HepG2 (cell line): ENCODE results near the gene TACC2. TPM values are rescaled to one million over a fixed set of nuclear protein-coding genes. Genes with fewer than 3 reads are reported as not detected.

ENCODE experiments used
- ARID2 ChIP-seq: sonication (generic); formaldehyde crosslinking; IDR thresholded peaks from 2 replicates; pipeline ENCODE4 v1.8.1; 2022; ENCODE audit warnings: mild to moderate bottlenecking, missing genetic modification reagents, borderline replicate concordance
- BRCA1 ChIP-seq: sonication (generic); formaldehyde crosslinking; IDR thresholded peaks from 2 replicates; pipeline ENCODE4 v1.4.0; 2020; ENCODE audit warnings: missing genetic modification reagents
- MLLT10 ChIP-seq: sonication (generic); formaldehyde crosslinking; IDR thresholded peaks from 2 replicates; pipeline ENCODE4 v1.4.0; 2020; ENCODE audit warnings: missing genetic modification reagents
- PCBP2 ChIP-seq: fragments of 200-400 bp; formaldehyde crosslinking; optimal IDR thresholded peaks from 2 replicates; pipeline ENCODE3; 2018; ENCODE audit warnings: low read length, low read depth; ENCODE audit not compliant: poor library complexity, severe bottlenecking
- RBM22 ChIP-seq: fragments of 200-400 bp; formaldehyde crosslinking; optimal IDR thresholded peaks from 2 replicates; pipeline ENCODE3; 2017; ENCODE audit warnings: mild to moderate bottlenecking, low read length, moderate library complexity
- SNRNP70 ChIP-seq: fragments of 200-400 bp; formaldehyde crosslinking; IDR thresholded peaks from 2 replicates; pipeline ENCODE4 v1.6.1; 2017; ENCODE audit warnings: mild to moderate bottlenecking, low read depth, low read length, moderate library complexity
- STAT5B ChIP-seq: sonication (generic); formaldehyde crosslinking; IDR thresholded peaks from 2 replicates; pipeline ENCODE4 v1.4.0; 2020; ENCODE audit warnings: missing genetic modification reagents
- ZBTB1 ChIP-seq: sonication (generic); formaldehyde crosslinking; IDR thresholded peaks from 2 replicates; pipeline ENCODE4 v1.4.0; 2020; ENCODE audit warnings: missing genetic modification reagents, borderline replicate concordance
- ZBTB21 ChIP-seq: sonication (generic); formaldehyde crosslinking; IDR thresholded peaks from 2 replicates; pipeline ENCODE4 v1.4.0; 2020; ENCODE audit warnings: missing genetic modification reagents
- ZFP62 ChIP-seq: sonication (generic); formaldehyde crosslinking; IDR thresholded peaks from 2 replicates; pipeline ENCODE4 v1.4.0; 2020; ENCODE audit warnings: missing genetic modification reagents
- ZNF12 ChIP-seq: sonication (generic); formaldehyde crosslinking; IDR thresholded peaks from 2 replicates; pipeline ENCODE4 v1.5.0; 2020; ENCODE audit warnings: missing genetic modification reagents
- ZNF232 ChIP-seq: sonication (generic); formaldehyde crosslinking; IDR thresholded peaks from 2 replicates; pipeline ENCODE4 v1.4.0; 2020; ENCODE audit warnings: missing genetic modification reagents, borderline replicate concordance
- ZNF441 ChIP-seq: sonication (generic); formaldehyde crosslinking; IDR thresholded peaks from 2 replicates; pipeline ENCODE4 v1.7.0; 2021; ENCODE audit warnings: missing genetic modification reagents, borderline replicate concordance
- ZNF713 ChIP-seq: sonication (generic); formaldehyde crosslinking; IDR thresholded peaks from 2 replicates; pipeline ENCODE4 v1.4.0; 2020; ENCODE audit warnings: mild to moderate bottlenecking, missing genetic modification reagents
- polyA plus RNA-seq, 8 experiments: library from polyadenylated mRNA; depleted of rRNA in 3 of 8; stranded (reverse) in 7 of 8; unstranded in 1 of 8; fragments of >200 nt; fragmentation: Illumina TruSeq in 4 of 8; extraction: Trizol in 4 of 8; gene quantifications; 2 replicates each; pipeline versions ENCODE4 v1.2.1 to v1.2.3, GENCODE V29; 2011 to 2016; ENCODE audit warnings: low read depth in 4 of 8, missing spikeins in 1 of 8, mixed read lengths in 1 of 8; ENCODE audit not compliant: insufficient read depth in 1 of 8
- total RNA-seq, 5 experiments: library from RNA; depleted of rRNA; stranded (reverse); fragments of >200 nt; fragmentation: Illumina TruSeq; extraction: Trizol; gene quantifications; 2 replicates each; pipeline ENCODE4 v1.2.3, GENCODE V29; 2016; ENCODE audit warnings: low read depth in 1 of 5
- TF ChIP-seq, protein P1 (sequence below): IDR thresholded peaks from 2 replicates; pipeline ENCODE4 v1.6.1; 2012; ENCODE audit warnings: low read length, improper control_type of control experiment
- TF ChIP-seq, protein P2 (sequence below): sonication (generic); formaldehyde crosslinking; IDR thresholded peaks from 2 replicates; pipeline ENCODE4 v1.4.0; 2020; ENCODE audit warnings: missing genetic modification reagents, borderline replicate concordance
- TF ChIP-seq, protein P3 (sequence below): sonication (generic); formaldehyde crosslinking; conservative IDR thresholded peaks from 2 replicates; pipeline ENCODE4 v1.4.0; 2020; ENCODE audit warnings: missing genetic modification reagents
- TF ChIP-seq, protein P4 (sequence below), 2 experiments: sonication (generic) in 1 of 2; formaldehyde crosslinking in 1 of 2; IDR thresholded peaks; 2 replicates each; pipeline versions ENCODE4 v1.5.1 to v1.6.1; 2011 to 2020; ENCODE audit warnings: borderline replicate concordance in 1 of 2, low read depth in 1 of 2, low read length in 1 of 2, mild to moderate bottlenecking in 1 of 2, missing genetic modification reagents in 1 of 2, moderate library complexity in 1 of 2

Gene TACC2
- total and polyA plus RNA-seq, 2 of the 13 experiments (the other 11 are each of a cell fraction or from before 2014, with no cell fraction given): 11.8 to 16.0 TPM

DNA sequence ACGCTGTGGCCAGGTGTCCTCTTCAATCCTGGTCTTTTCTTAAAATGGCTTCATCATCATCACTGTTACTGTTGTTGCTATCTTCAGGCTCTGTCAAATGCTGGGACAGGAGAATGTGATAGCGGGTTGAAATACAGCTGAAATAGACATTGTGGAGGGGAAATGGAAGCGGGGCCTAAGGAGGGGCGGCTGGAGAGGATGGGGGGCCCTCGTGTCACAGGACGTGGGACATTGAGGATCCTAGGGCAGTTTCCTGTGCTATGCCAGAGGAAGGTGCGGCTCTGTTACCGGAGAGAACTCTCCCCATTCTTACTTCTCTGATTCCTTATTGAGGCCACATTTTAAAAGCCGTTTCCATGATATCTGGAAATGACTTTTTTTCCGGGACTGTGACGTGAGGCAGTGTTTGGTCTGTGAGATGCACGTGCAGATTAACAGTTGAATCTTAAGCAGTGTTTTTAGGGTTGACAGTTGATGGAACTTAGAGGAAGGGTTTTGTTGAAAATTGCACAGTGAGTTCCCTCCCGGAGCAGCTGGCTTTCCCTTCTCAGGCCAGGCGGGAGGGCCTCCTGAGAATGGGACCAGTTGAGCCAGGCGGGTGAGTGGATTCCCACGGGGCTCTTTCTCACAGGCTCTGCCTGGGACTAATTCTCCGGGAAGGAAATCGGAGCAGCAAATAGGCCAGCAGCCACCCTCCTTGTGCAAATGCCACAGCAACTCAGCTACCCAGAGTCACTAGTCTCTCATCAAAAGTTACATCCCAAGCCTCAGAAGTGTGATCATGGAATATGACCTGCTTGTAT lies 125.2 kb downstream of the TACC2 start (continued):
- TF ChIP-seq, protein P1, sequence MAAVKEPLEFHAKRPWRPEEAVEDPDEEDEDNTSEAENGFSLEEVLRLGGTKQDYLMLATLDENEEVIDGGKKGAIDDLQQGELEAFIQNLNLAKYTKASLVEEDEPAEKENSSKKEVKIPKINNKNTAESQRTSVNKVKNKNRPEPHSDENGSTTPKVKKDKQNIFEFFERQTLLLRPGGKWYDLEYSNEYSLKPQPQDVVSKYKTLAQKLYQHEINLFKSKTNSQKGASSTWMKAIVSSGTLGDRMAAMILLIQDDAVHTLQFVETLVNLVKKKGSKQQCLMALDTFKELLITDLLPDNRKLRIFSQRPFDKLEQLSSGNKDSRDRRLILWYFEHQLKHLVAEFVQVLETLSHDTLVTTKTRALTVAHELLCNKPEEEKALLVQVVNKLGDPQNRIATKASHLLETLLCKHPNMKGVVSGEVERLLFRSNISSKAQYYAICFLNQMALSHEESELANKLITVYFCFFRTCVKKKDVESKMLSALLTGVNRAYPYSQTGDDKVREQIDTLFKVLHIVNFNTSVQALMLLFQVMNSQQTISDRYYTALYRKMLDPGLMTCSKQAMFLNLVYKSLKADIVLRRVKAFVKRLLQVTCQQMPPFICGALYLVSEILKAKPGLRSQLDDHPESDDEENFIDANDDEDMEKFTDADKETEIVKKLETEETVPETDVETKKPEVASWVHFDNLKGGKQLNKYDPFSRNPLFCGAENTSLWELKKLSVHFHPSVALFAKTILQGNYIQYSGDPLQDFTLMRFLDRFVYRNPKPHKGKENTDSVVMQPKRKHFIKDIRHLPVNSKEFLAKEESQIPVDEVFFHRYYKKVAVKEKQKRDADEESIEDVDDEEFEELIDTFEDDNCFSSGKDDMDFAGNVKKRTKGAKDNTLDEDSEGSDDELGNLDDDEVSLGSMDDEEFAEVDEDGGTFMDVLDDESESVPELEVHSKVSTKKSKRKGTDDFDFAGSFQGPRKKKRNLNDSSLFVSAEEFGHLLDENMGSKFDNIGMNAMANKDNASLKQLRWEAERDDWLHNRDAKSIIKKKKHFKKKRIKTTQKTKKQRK: no peak
- TF ChIP-seq STAT5B (CRISPR knock-in tag): 0 out of 2 replicates have a peak, but pooled peaks have one; percentile 52
- no peak for TF ChIP-seq ZNF713 (CRISPR knock-in tag)
- TF ChIP-seq, protein P2, sequence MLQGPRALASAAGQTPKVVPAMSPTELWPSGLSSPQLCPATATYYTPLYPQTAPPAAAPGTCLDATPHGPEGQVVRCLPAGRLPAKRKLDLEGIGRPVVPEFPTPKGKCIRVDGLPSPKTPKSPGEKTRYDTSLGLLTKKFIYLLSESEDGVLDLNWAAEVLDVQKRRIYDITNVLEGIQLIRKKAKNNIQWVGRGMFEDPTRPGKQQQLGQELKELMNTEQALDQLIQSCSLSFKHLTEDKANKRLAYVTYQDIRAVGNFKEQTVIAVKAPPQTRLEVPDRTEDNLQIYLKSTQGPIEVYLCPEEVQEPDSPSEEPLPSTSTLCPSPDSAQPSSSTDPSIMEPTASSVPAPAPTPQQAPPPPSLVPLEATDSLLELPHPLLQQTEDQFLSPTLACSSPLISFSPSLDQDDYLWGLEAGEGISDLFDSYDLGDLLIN (CRISPR knock-in tag): 0 out of 2 replicates have a peak, but pooled peaks have one; percentile 44
- TF ChIP-seq RBM22: no peak
- 0 out of 2 replicates have a peak, but pooled peaks have one; percentile 10 for TF ChIP-seq ZNF232 (CRISPR knock-in tag)
- no peak for TF ChIP-seq ZFP62 (CRISPR knock-in tag)
- no peak for TF ChIP-seq ZBTB21 (CRISPR knock-in tag)
- peak; percentile 73; the same call in 1 of the 2 replicates for TF ChIP-seq ZNF12
- no peak for TF ChIP-seq BRCA1 (CRISPR knock-in tag)
- TF ChIP-seq ARID2 (CRISPR knock-in tag): 0 out of 2 replicates have a peak, but pooled peaks have one; percentile 2
- TF ChIP-seq MLLT10: no peak
- TF ChIP-seq ZBTB1: no peak
- no peak for TF ChIP-seq PCBP2
- TF ChIP-seq, protein P3, sequence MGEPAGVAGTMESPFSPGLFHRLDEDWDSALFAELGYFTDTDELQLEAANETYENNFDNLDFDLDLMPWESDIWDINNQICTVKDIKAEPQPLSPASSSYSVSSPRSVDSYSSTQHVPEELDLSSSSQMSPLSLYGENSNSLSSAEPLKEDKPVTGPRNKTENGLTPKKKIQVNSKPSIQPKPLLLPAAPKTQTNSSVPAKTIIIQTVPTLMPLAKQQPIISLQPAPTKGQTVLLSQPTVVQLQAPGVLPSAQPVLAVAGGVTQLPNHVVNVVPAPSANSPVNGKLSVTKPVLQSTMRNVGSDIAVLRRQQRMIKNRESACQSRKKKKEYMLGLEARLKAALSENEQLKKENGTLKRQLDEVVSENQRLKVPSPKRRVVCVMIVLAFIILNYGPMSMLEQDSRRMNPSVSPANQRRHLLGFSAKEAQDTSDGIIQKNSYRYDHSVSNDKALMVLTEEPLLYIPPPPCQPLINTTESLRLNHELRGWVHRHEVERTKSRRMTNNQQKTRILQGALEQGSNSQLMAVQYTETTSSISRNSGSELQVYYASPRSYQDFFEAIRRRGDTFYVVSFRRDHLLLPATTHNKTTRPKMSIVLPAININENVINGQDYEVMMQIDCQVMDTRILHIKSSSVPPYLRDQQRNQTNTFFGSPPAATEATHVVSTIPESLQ (CRISPR knock-in tag): no peak
- no peak for TF ChIP-seq SNRNP70
- TF ChIP-seq ZNF441 (CRISPR knock-in tag): no peak
- TF ChIP-seq, protein P4, sequence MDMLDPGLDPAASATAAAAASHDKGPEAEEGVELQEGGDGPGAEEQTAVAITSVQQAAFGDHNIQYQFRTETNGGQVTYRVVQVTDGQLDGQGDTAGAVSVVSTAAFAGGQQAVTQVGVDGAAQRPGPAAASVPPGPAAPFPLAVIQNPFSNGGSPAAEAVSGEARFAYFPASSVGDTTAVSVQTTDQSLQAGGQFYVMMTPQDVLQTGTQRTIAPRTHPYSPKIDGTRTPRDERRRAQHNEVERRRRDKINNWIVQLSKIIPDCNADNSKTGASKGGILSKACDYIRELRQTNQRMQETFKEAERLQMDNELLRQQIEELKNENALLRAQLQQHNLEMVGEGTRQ (IDR thresholded peaks at IDR 0.05; ENCODE audit: low read depth, low read length): no peak
- TF ChIP-seq, protein P4 (CRISPR knock-in tag; IDR thresholded peaks at IDR 0.05; ENCODE audit: borderline replicate concordance): peak; percentile 70; the same call in 1 of the 2 replicates
